GM12874 (cell line): ENCODE results near the gene PROSER2.

ENCODE experiments used
- CTCF ChIP-seq: IDR thresholded peaks from 2 replicates; pipeline ENCODE4 v1.5.1; 2011; ENCODE audit warnings: low read depth, mild to moderate bottlenecking, control low read depth, low read length, moderate library complexity; ENCODE audit not compliant: insufficient read depth

Gene PROSER2

GRCh38 chr10:11896549-11897200 is 73.5 kb downstream of the PROSER2 start:
- no peak for TF ChIP-seq CTCF

GRCh38 chr10:11898033-11898371 is 74.8 kb downstream of the PROSER2 start:
- no peak for TF ChIP-seq CTCF

GRCh38 chr10:11898372-11899066 is 75.4 kb downstream of the PROSER2 start:
- TF ChIP-seq CTCF, result no peak

GRCh38 chr10:11899067-11899876 is 76.1 kb downstream of the PROSER2 start:
- no peak for TF ChIP-seq CTCF

GRCh38 chr10:11901036-11901301 is 77.8 kb downstream of the PROSER2 start:
- no peak for TF ChIP-seq CTCF

GRCh38 chr10:11901454-11901832 is 78.3 kb downstream of the PROSER2 start:
- TF ChIP-seq CTCF, result no peak

GRCh38 chr10:11901833-11902475 is 78.8 kb downstream of the PROSER2 start:
- no peak for TF ChIP-seq CTCF
